OCI-LY7 (cell line): ENCODE measurements around the gene C1orf185. TPM values are rescaled to one million over a fixed set of nuclear protein-coding genes. Genes with fewer than 3 reads are reported as not detected.
A peak's percentile ranks its signal among the peaks of the same experiment; 100 is the strongest.

ENCODE experiments used
- BruUV-seq: library from RNA; stranded (reverse); fragments of 400-500 nt; replicated peaks from 2 replicates; lab custom pipeline; 2021; lab: Mats Ljungman, UMichigan
- CTCF ChIA-PET: fragments of 300-600 bp; sonication (Branson Sonifier 250); formaldehyde crosslinking; loops from one replicate; lab custom pipeline; 2022; ENCODE audit warnings: antibody characterized with exemption; ENCODE audit not compliant: unreplicated experiment; lab: Charles Lee
- POLR2A ChIA-PET: fragments of 300-600 bp; sonication (Branson Sonifier 250); formaldehyde crosslinking; loops from one replicate; lab custom pipeline; 2022; ENCODE audit warnings: antibody characterized with exemption; lab: Charles Lee
- DNase-seq: peaks from one replicate; pipeline ENCODE4 v3.0.0-alpha.2; 2015; ENCODE audit warnings: low spot score
- H2AFZ ChIP-seq: fragments of 200-600 bp; sonication (generic), shearing (Covaris generic); 2 replicates; pipeline ENCODE4 v1.6.1; 2014; ENCODE audit warnings: mild to moderate bottlenecking, antibody characterized with exemption, low read length, moderate library complexity
- H3K27ac ChIP-seq: fragments of 200-600 bp; sonication (generic); 2 replicates; pipeline ENCODE4 v1.5.1; 2014; ENCODE audit warnings: mixed run types, low read depth, mild to moderate bottlenecking, moderate library complexity, low read length, inconsistent platforms; ENCODE audit not compliant: poor library complexity, severe bottlenecking
- H3K36me3 ChIP-seq: fragments of 200-600 bp; sonication (generic); 2 replicates; pipeline ENCODE4 v1.6.1; 2014; ENCODE audit warnings: mild to moderate bottlenecking, antibody characterized with exemption, low read length, moderate library complexity, mixed read lengths; ENCODE audit not compliant: insufficient read depth
- H3K4me1 ChIP-seq: fragments of 200-600 bp; sonication (generic); 2 replicates; pipeline ENCODE4 v1.5.1; 2014; ENCODE audit warnings: mild to moderate bottlenecking, low read length; ENCODE audit not compliant: insufficient read depth, poor library complexity, severe bottlenecking
- H3K4me2 ChIP-seq: fragments of 200-600 bp; sonication (generic); 2 replicates; pipeline ENCODE4 v1.6.1; 2014; ENCODE audit warnings: mild to moderate bottlenecking, low read length
- H3K4me3 ChIP-seq: fragments of 200-600 bp; sonication (generic); 2 replicates; pipeline ENCODE4 v1.5.1; 2014; ENCODE audit warnings: mild to moderate bottlenecking, low read depth, low read length; ENCODE audit not compliant: poor library complexity, severe bottlenecking
- H3K79me2 ChIP-seq: fragments of 200-600 bp; sonication (generic); 2 replicates; pipeline ENCODE4 v1.6.1; 2016; ENCODE audit warnings: low read depth, mild to moderate bottlenecking, low read length, moderate library complexity, mixed read lengths; ENCODE audit not compliant: insufficient read depth
- H3K9me2 ChIP-seq: fragments of 200-600 bp; sonication (generic); 2 replicates; pipeline ENCODE4 v1.6.1; 2016; ENCODE audit warnings: mild to moderate bottlenecking, low read length, mixed read lengths; ENCODE audit not compliant: insufficient read depth
- H3K9me3 ChIP-seq: fragments of 200-600 bp; sonication (generic); 2 replicates; pipeline ENCODE4 v1.6.1; 2014; ENCODE audit warnings: mild to moderate bottlenecking, mixed run types, low read length, mixed read lengths
- H4K20me1 ChIP-seq: fragments of 200-600 bp; sonication (generic); 2 replicates; pipeline ENCODE4 v1.6.1; 2014; ENCODE audit warnings: mild to moderate bottlenecking, antibody characterized with exemption, low read length, moderate library complexity, mixed read lengths; ENCODE audit not compliant: insufficient read depth
- EZH2phosphoT487 ChIP-seq: fragments of 200-600 bp; sonication (generic); IDR thresholded peaks from 2 replicates; pipeline ENCODE4 v1.6.1; 2018; ENCODE audit warnings: low read depth, borderline replicate concordance, mild to moderate bottlenecking, mixed run types, antibody characterized with exemption, low read length, moderate library complexity, mixed read lengths
- intact Hi-C: fragments of 100-400 bp; cut with micrococcal nuclease; formaldehyde crosslinking; loops from one replicate; pipeline ENCODE4 v1.10.0; 2022; ENCODE audit not compliant: unreplicated experiment
- total RNA-seq, 2 experiments: library from RNA; depleted of rRNA in 1 of 2; stranded (reverse); fragments of >200 nt in 1 of 2; shearing (Covaris generic) in 1 of 2; gene quantifications; 2 replicates each; pipeline ENCODE4 v1.2.3, GENCODE V29; 2014 to 2022
- TF ChIP-seq, protein P1 (sequence below): fragments of 200-600 bp; sonication (generic); conservative IDR thresholded peaks from 2 replicates; pipeline ENCODE4 v1.5.1; 2014; ENCODE audit warnings: mild to moderate bottlenecking, antibody characterized with exemption, low read length, moderate library complexity, mixed read lengths

The C1orf185 gene
- total RNA-seq, 2 experiments from 2014 or later = not detected

DNA sequence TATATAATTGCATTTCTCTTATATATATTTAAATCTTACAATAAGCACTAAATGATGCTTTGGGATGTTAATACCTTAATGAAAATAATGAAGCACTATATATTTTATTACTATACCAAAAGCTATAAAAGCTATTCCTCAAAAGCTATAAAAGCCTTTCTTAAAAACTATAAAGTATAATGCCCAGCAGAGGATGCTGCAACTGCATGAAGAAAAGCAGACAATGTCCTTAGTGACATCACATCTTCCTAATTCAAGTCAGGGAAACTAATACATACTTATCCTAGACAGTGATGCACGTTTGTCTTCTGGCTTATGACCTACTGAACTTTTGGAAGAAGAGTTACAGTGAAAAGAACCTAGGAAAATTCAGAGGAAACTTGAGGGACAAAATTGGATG, 13.6 kb upstream of the C1orf185 start:
- ChIA-PET CTCF (no interaction called here), POLR2A (interaction anchor here (0.8 kb wide), 1 partner anchor 22 kb away, joined by 3 read pairs; no protein-coding TSS in a partner anchor)
- DNase-seq = no peak
- Histone ChIP-seq H3K79me2 (no peaks in the 10 kb centered on the region), H3K9me3 (no peaks in the 10 kb centered on the region), H2AFZ (no peak overlapping the region), H3K27ac (no peak overlapping the region), H3K4me3 (no peak overlapping the region), H3K4me1 (no peaks in the 10 kb centered on the region), H3K36me3 (no peaks in the 10 kb centered on the region), H4K20me1 (no peaks in the 10 kb centered on the region), H3K9me2 (no peaks in the 10 kb centered on the region), H3K4me2 (no peak overlapping the region)
- no peak for TF ChIP-seq EZH2phosphoT487
- TF ChIP-seq, protein P1, sequence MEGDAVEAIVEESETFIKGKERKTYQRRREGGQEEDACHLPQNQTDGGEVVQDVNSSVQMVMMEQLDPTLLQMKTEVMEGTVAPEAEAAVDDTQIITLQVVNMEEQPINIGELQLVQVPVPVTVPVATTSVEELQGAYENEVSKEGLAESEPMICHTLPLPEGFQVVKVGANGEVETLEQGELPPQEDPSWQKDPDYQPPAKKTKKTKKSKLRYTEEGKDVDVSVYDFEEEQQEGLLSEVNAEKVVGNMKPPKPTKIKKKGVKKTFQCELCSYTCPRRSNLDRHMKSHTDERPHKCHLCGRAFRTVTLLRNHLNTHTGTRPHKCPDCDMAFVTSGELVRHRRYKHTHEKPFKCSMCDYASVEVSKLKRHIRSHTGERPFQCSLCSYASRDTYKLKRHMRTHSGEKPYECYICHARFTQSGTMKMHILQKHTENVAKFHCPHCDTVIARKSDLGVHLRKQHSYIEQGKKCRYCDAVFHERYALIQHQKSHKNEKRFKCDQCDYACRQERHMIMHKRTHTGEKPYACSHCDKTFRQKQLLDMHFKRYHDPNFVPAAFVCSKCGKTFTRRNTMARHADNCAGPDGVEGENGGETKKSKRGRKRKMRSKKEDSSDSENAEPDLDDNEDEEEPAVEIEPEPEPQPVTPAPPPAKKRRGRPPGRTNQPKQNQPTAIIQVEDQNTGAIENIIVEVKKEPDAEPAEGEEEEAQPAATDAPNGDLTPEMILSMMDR = peak; percentile 42
- intact Hi-C loops = no loop called here
- no TSS peak for BruUV-seq

DNA sequence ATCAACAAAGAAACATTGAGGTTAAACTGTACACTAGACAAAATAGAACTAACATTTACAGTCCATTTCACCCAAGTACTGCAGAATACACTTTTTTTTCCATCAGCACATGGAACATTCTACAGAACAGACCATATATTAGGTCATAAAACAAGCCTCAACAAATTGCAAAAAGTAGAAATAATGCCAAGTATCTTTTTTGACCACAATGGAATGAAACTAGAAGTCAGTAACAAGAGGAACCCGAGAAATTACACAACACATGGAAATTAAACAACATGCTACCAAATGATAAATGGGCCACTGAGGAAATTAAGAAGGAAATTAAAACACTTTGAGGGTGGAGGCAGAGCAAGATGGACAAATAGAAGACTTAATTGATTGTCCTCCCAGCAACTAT, 8.4 kb upstream of the C1orf185 start:
- Histone ChIP-seq H3K9me3 (no peaks in the 10 kb centered on the region), H4K20me1 (no peaks in the 10 kb centered on the region), H2AFZ (no peak overlapping the region), H3K4me2 (no peak overlapping the region), H3K4me1 (no peaks in the 10 kb centered on the region), H3K27ac (no peak overlapping the region), H3K9me2 (no peaks in the 10 kb centered on the region), H3K79me2 (no peaks in the 10 kb centered on the region), H3K4me3 (no peak overlapping the region), H3K36me3 (no peaks in the 10 kb centered on the region)
- POLR2A ChIA-PET = no interaction called here
- CTCF ChIA-PET = no interaction called here
- intact Hi-C loops = no loop called here
- DNase-seq = no peak
- BruUV-seq = no TSS peak
- TF ChIP-seq, protein P1 = no peak
- no peak for TF ChIP-seq EZH2phosphoT487

DNA sequence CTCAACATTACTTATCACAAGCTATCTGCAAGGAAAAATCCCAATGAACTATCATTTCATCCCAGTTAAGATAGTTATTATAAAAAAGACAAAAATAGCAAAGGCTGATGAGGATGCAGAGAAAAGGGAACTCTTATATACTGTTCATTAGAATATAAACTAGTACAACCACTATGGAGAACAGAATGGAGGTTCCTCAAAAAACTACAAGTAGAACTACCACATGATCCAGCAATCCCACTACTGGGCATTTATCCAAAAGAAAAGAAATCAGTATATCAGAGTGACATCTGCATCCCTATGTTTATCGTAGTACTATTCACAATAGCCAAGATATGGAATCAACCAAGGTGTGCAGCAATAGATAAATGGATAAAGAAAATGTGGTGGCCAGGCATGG, 4.9 kb upstream of the C1orf185 start:
- no peak overlapping the region for H3K4me3 ChIP-seq
- H4K20me1 ChIP-seq = no peaks in the 10 kb centered on the region
- no peak for DNase-seq
- no peaks in the 10 kb centered on the region for H3K36me3 ChIP-seq
- no peak overlapping the region for H3K4me2 ChIP-seq
- no peaks in the 10 kb centered on the region for H3K9me3 ChIP-seq
- BruUV-seq = no TSS peak
- CTCF ChIA-PET = no interaction called here
- H3K79me2 ChIP-seq = no peaks in the 10 kb centered on the region
- no peak overlapping the region for H3K27ac ChIP-seq
- H3K4me1 ChIP-seq = no peaks in the 10 kb centered on the region
- H3K9me2 ChIP-seq = no peaks in the 10 kb centered on the region
- no peak overlapping the region for H2AFZ ChIP-seq
- POLR2A ChIA-PET = no interaction called here
- TF ChIP-seq, protein P1 = no peak
- no peak for TF ChIP-seq EZH2phosphoT487
- intact Hi-C loops = no loop called here
